SU-DHL-6 (cell line): ENCODE measurements around the gene C1orf185.

Source experiments
- H2AFZ ChIP-seq: fragments of 200-600 bp; sonication (generic); 2 replicates; pipeline ENCODE4 v1.6.1; 2014; ENCODE audit warnings: low read depth, mild to moderate bottlenecking, moderate library complexity, mixed read lengths, antibody characterized with exemption, low read length; ENCODE audit not compliant: severe bottlenecking
- H3F3A ChIP-seq: fragments of 200-600 bp; shearing (Covaris generic); 2 replicates; pipeline ENCODE4 v1.6.0; 2016; ENCODE audit warnings: antibody characterized with exemption, mild to moderate bottlenecking; ENCODE audit not compliant: insufficient read depth
- H3K27ac ChIP-seq: fragments of 200-600 bp; sonication (generic); 2 replicates; pipeline ENCODE4 v1.5.1; 2016; ENCODE audit warnings: low read depth, mild to moderate bottlenecking, low read length, moderate library complexity, mixed read lengths
- H3K27me3 ChIP-seq: fragments of 200-600 bp; sonication (generic), shearing (Covaris generic); 2 replicates; pipeline ENCODE4 v1.6.0; 2014; ENCODE audit warnings: mild to moderate bottlenecking, low read length
- H3K36me3 ChIP-seq: fragments of 200-600 bp; sonication (generic); 2 replicates; pipeline ENCODE4 v1.6.1; 2014; ENCODE audit warnings: mild to moderate bottlenecking, low read length, mixed read lengths
- H3K4me2 ChIP-seq: fragments of 300-600, 200-600 bp; shearing (Covaris generic), sonication (generic); 2 replicates; pipeline ENCODE4 v1.6.0; 2014; ENCODE audit warnings: low read length, low read depth, mild to moderate bottlenecking; ENCODE audit not compliant: poor library complexity, severe bottlenecking
- H3K4me3 ChIP-seq: fragments of 200-600 bp; sonication (generic); 2 replicates; pipeline ENCODE4 v1.5.1; 2014; ENCODE audit warnings: antibody characterized with exemption, low read length, mild to moderate bottlenecking, mixed read lengths; ENCODE audit not compliant: insufficient read depth, poor library complexity, severe bottlenecking
- H3K79me2 ChIP-seq: fragments of 200-600 bp; sonication (generic); 2 replicates; pipeline ENCODE4 v1.6.1; 2014; ENCODE audit warnings: mild to moderate bottlenecking, low read length, moderate library complexity; ENCODE audit not compliant: insufficient read depth
- H3K9ac ChIP-seq: fragments of 200-600 bp; sonication (generic); 2 replicates; pipeline ENCODE4 v1.7.0; 2014; ENCODE audit warnings: mild to moderate bottlenecking, low read length
- H3K9me2 ChIP-seq: fragments of 200-600 bp; sonication (generic); replicated peaks from 2 replicates; pipeline ENCODE4 v1.6.1; 2014; ENCODE audit warnings: low read length; ENCODE audit not compliant: insufficient read depth
- H3K9me3 ChIP-seq: fragments of 200-600 bp; sonication (generic); 2 replicates; pipeline ENCODE4 v1.6.1; 2014; ENCODE audit warnings: low read length, mixed read lengths; ENCODE audit not compliant: insufficient read depth
- H4K20me1 ChIP-seq: fragments of 200-600 bp; sonication (generic); 2 replicates; pipeline ENCODE4 v1.6.1; 2014; ENCODE audit warnings: low read depth, mild to moderate bottlenecking, antibody characterized with exemption, low read length, moderate library complexity, mixed read lengths
- CTCF ChIP-seq: fragments of 200-600 bp; sonication (generic); IDR thresholded peaks from one replicate; pipeline ENCODE4 v1.5.1; 2017; ENCODE audit warnings: antibody characterized with exemption, mild to moderate bottlenecking, low read length, moderate library complexity; ENCODE audit not compliant: insufficient read depth, poor library complexity, severe bottlenecking
- EZH2phosphoT487 ChIP-seq: fragments of 200-600 bp; sonication (generic), shearing (Covaris generic); conservative IDR thresholded peaks from 2 replicates; pipeline ENCODE4 v1.6.1; 2018; ENCODE audit warnings: mild to moderate bottlenecking, antibody characterized with exemption, low read length, moderate library complexity, mixed read lengths

Gene C1orf185

DNA sequence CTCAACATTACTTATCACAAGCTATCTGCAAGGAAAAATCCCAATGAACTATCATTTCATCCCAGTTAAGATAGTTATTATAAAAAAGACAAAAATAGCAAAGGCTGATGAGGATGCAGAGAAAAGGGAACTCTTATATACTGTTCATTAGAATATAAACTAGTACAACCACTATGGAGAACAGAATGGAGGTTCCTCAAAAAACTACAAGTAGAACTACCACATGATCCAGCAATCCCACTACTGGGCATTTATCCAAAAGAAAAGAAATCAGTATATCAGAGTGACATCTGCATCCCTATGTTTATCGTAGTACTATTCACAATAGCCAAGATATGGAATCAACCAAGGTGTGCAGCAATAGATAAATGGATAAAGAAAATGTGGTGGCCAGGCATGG lies 4.9 kb upstream of the C1orf185 start:
- H4K20me1 ChIP-seq, result no peaks in the 10 kb centered on the region
- H3K9ac ChIP-seq, result no peak overlapping the region
- H3K4me2 ChIP-seq, result no peak overlapping the region
- H2AFZ ChIP-seq, result no peak overlapping the region
- H3K79me2 ChIP-seq, result no peaks in the 10 kb centered on the region
- no peaks in the 10 kb centered on the region for H3K27me3 ChIP-seq
- H3K36me3 ChIP-seq, result no peaks in the 10 kb centered on the region
- H3K4me3 ChIP-seq, result no peak overlapping the region
- H3K27ac ChIP-seq, result no peak overlapping the region
- no peaks in the 10 kb centered on the region for H3K9me2 ChIP-seq
- H3F3A ChIP-seq, result no peaks in the 10 kb centered on the region
- TF ChIP-seq CTCF (no peak), EZH2phosphoT487 (no peak)
- 0 out of 2 replicates have a peak, but pooled peaks cover 4% of the 10 kb centered on the region for H3K9me3 ChIP-seq

- H3K9ac ChIP-seq, result no peak overlapping the region
- H3K36me3 ChIP-seq, result no peaks in the 10 kb centered on the region
- 0 out of 2 replicates have a peak, but pooled peaks cover 4% of the 10 kb centered on the region for H3K9me3 ChIP-seq
- H3K9me2 ChIP-seq, result no peaks in the 10 kb centered on the region
- no peak overlapping the region for H3K4me2 ChIP-seq
- no peak overlapping the region for H2AFZ ChIP-seq
- no peak overlapping the region for H3K27ac ChIP-seq
- H3K79me2 ChIP-seq, result no peaks in the 10 kb centered on the region
- no peaks in the 10 kb centered on the region for H3K27me3 ChIP-seq
- TF ChIP-seq EZH2phosphoT487 (no peak), CTCF (no peak)
- no peaks in the 10 kb centered on the region for H4K20me1 ChIP-seq
- no peaks in the 10 kb centered on the region for H3F3A ChIP-seq
- H3K4me3 ChIP-seq, result no peak overlapping the region
These were observed 1.7 kb upstream of the C1orf185 start for GRCh38 chr1:51100264-51100880.

GRCh38 chr1:51114137-51114536 lies 12.1 kb downstream of the C1orf185 start:
- H3K9ac ChIP-seq, result no peak overlapping the region
- H3K4me2 ChIP-seq, result no peak overlapping the region
- no peak overlapping the region for H3K4me3 ChIP-seq
- H4K20me1 ChIP-seq, result no peaks in the 10 kb centered on the region
- H2AFZ ChIP-seq, result no peak overlapping the region
- H3K79me2 ChIP-seq, result no peaks in the 10 kb centered on the region
- TF ChIP-seq CTCF (no peak), EZH2phosphoT487 (no peak)
- H3K36me3 ChIP-seq, result no peaks in the 10 kb centered on the region
- H3K9me3 ChIP-seq, result no peaks in the 10 kb centered on the region
- no peaks in the 10 kb centered on the region for H3K9me2 ChIP-seq
- no peak overlapping the region for H3K27ac ChIP-seq
- H3F3A ChIP-seq, result no peaks in the 10 kb centered on the region
- no peaks in the 10 kb centered on the region for H3K27me3 ChIP-seq
